NT2/D1 (cell line): ENCODE data around the gene KIZ.

Source experiments
- DNase-seq: peaks from one replicate; pipeline ENCODE4 v3.0.0-alpha.2; 2011; ENCODE audit warnings: low read depth, low spot score
- H3K27me3 ChIP-seq: 2 replicates; pipeline ENCODE4 v1.6.0; 2011; ENCODE audit warnings: mild to moderate bottlenecking; ENCODE audit not compliant: insufficient read length, insufficient read depth
- H3K36me3 ChIP-seq: 2 replicates; pipeline ENCODE4 v1.6.1; 2011; ENCODE audit warnings: mild to moderate bottlenecking, low read length, mixed read lengths; ENCODE audit not compliant: insufficient read depth, insufficient read length
- H3K4me1 ChIP-seq: 2 replicates; pipeline ENCODE4 v1.5.1; 2011; ENCODE audit not compliant: insufficient read depth, insufficient read length
- H3K4me3 ChIP-seq: 2 replicates; pipeline ENCODE4 v1.5.1; 2011; ENCODE audit warnings: low read depth; ENCODE audit not compliant: insufficient read length
- H3K9ac ChIP-seq: 2 replicates; pipeline ENCODE4 v1.6.0; 2011; ENCODE audit warnings: low read depth; ENCODE audit not compliant: insufficient read length
- H3K9me3 ChIP-seq: 2 replicates; pipeline ENCODE4 v1.5.1; 2011; ENCODE audit warnings: mild to moderate bottlenecking, low read length; ENCODE audit not compliant: insufficient read depth
- SUZ12 ChIP-seq: IDR thresholded peaks from 2 replicates; pipeline ENCODE4 v1.6.1; 2011; ENCODE audit not compliant: insufficient read length, insufficient read depth; ENCODE audit errors: extremely low read depth
- YY1 ChIP-seq: IDR thresholded peaks from 2 replicates; pipeline ENCODE4 v1.6.1; 2011; ENCODE audit not compliant: insufficient read length, insufficient read depth
- ZNF274 ChIP-seq: IDR thresholded peaks from 2 replicates; pipeline ENCODE4 v1.6.1; 2011; ENCODE audit warnings: mild to moderate bottlenecking, low read depth, low read length

Gene KIZ

GRCh38 chr20:21117521-21117920 lies 8.4 kb upstream of the KIZ start:
- DNase-seq: no peak
- Histone ChIP-seq H3K4me1 (no peaks in the 10 kb centered on the region), H3K9me3 (no peaks in the 10 kb centered on the region), H3K4me3 (no peak overlapping the region), H3K27me3 (no peaks in the 10 kb centered on the region), H3K9ac (no peak overlapping the region), H3K36me3 (no peaks in the 10 kb centered on the region)
- no peak for TF ChIP-seq SUZ12
- TF ChIP-seq YY1: no peak
- no peak for TF ChIP-seq ZNF274

DNA sequence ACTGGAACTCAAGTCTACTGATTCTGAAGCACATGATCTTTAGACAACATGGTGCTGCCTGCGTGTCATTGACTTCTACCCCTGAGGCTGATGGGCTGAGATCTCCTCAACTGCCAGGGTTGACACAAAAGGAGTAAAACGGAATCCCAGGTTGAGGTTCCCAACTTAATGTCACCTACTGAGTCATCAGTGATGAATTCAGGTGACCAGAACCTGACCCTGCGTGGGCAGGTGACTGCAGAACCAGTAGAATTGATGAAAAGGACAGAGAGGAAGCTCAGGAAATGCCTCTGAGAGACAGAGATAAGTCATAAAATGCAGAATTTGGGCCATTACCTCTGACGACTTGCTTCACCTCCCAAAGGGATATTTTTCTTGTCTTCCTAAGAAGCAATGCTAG lies 7.7 kb upstream of the KIZ start:
- Histone ChIP-seq H3K4me3 (no peak overlapping the region), H3K9me3 (no peaks in the 10 kb centered on the region), H3K27me3 (no peaks in the 10 kb centered on the region), H3K36me3 (no peaks in the 10 kb centered on the region), H3K4me1 (no peaks in the 10 kb centered on the region), H3K9ac (no peak overlapping the region)
- TF ChIP-seq ZNF274 (no peak), SUZ12 (no peak)
- no peak for DNase-seq

GRCh38 chr20:21118782-21119181 lies 7.1 kb upstream of the KIZ start:
- Histone ChIP-seq H3K27me3 (no peaks in the 10 kb centered on the region), H3K36me3 (no peaks in the 10 kb centered on the region), H3K9me3 (no peaks in the 10 kb centered on the region), H3K4me3 (no peak overlapping the region), H3K9ac (no peak overlapping the region), H3K4me1 (no peaks in the 10 kb centered on the region)
- DNase-seq: no peak
- TF ChIP-seq SUZ12 (no peak), ZNF274 (no peak), YY1 (no peak)

DNA sequence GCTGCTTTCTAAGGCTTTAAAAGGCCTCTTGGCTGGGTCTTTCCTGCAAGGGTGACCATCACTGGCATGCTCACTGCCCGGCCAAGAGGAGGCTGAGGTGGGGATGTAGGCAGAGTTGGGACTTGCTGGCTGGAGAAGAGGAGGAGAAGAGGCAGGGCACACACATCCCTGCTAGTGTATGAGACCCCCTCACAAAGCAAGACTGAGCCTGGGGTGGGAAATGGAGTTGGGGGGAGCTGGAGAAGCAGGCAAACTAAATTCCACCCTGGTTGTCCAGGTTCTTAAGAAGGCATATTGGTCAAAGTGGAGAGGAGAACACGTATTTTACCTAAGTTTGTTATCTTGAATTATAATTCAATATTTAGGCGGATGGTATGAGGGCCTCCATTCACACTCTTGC lies 1.7 kb upstream of the KIZ start:
- no peaks in the 10 kb centered on the region for H3K27me3 ChIP-seq
- no peaks in the 10 kb centered on the region for H3K9me3 ChIP-seq
- no peak overlapping the region for H3K9ac ChIP-seq
- no peaks in the 10 kb centered on the region for H3K4me1 ChIP-seq
- TF ChIP-seq YY1: no peak
- TF ChIP-seq SUZ12: no peak
- TF ChIP-seq ZNF274: no peak
- no peak overlapping the region for H3K4me3 ChIP-seq
- no peak for DNase-seq
- no peaks in the 10 kb centered on the region for H3K36me3 ChIP-seq

DNA sequence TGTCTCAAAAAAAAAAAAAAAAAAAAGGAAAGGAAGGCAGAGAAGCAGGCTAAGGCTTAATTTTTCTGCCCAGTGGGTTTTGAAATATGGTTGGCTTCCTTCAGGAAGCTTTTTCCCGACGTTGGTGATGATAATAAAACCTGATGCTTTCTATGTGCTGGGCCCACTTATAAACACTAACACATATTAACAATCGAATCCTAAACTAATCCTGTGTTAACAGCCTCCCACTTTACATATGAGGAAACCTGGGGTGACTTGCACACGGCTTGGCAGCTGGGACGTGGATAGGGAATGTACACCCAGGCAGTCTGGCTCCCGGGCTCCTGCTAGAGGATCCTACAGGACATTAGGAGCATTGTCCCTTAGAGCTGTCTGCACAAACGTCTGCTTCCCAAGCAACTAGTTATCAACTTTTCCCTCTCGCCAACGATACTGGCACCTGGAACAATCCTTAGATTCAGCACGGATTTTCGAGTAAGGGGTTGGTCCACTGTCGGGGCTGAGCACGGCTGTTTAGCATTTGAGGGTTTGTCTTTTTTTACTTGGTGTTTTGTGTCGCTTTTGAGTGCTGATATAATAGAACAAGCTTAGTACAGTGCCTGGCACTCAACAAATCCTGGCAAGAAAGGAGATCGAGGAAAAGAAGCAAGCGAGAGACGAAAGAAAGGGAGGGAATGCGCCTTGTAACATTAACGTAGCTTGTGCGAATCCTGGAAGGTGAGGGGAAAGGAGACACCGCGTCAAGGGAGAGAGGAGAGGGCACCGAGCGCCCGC lies 622 bp upstream of the KIZ start:
- Histone ChIP-seq H3K36me3 (no peaks in the 10 kb centered on the region), H3K4me1 (no peaks in the 10 kb centered on the region), H3K27me3 (no peaks in the 10 kb centered on the region), H3K9ac (peak overlapping the region; percentile 66), H3K4me3 (peak overlapping the region; percentile 37), H3K9me3 (no peaks in the 10 kb centered on the region)
- TF ChIP-seq ZNF274: no peak
- no peak for TF ChIP-seq SUZ12
- no peak for TF ChIP-seq YY1
- no peak for DNase-seq

DNA sequence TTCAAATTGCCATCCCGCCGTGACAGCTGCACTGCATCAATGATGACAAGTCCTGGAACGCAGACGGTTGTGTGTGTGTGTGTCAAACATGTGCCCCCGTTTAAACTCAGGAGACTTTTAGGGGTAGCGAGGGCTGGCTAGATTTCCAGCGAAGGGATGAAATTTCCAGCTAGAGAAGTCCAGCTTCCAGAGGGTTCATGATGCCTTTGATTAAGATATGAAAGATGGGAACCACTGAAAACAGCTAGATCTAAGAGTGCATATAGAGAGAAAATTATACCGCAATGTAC lies 644 bp downstream of the KIZ start:
- H3K27me3 ChIP-seq: no peaks in the 10 kb centered on the region
- H3K4me1 ChIP-seq: no peaks in the 10 kb centered on the region
- TF ChIP-seq ZNF274 (no peak), YY1 (no peak), SUZ12 (no peak)
- no peak for DNase-seq
- H3K36me3 ChIP-seq: no peaks in the 10 kb centered on the region
- peak overlapping the region; percentile 70 for H3K9ac ChIP-seq
- H3K9me3 ChIP-seq: no peaks in the 10 kb centered on the region
- peak overlapping the region; percentile 71 for H3K4me3 ChIP-seq

DNA sequence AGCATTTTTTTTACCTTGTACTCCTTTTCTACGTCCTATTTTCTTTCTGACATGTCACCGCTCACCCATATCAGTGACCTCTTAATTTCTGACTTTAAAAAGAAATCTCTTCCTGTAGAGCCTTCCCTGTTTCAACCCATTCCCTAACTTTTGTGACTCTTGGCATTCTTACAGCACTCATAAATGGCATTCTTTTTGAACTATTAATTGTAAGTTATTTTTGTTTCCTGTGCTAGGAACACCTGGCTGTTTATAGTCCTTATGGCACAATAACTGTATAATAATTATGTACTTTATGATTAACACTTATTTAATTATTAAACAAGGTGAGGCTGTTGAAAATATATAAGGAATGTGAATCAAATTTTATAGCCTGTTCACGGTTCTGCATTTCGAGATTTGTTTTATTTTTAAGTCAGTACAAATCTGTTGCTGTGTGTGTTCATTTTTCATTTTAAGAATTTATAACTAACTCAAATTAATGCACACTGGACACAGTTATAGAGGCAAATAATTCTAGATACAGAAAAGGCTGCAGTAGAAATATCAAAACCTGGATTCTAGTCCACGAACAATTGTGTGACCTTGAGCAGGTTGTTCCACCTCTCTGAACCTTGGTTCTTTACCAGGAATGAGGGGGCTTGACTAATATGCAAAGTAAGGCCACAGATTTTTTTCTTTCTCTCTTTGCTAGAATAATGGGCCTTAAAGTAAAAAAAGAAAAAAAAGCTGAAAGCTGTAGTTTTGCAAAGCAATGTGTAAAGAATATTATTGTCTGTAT lies 1.5 kb downstream of the KIZ start:
- Histone ChIP-seq H3K4me1 (no peaks in the 10 kb centered on the region), H3K9ac (no peak overlapping the region), H3K9me3 (no peaks in the 10 kb centered on the region), H3K4me3 (no peak overlapping the region), H3K27me3 (no peaks in the 10 kb centered on the region), H3K36me3 (no peaks in the 10 kb centered on the region)
- no peak for DNase-seq
- TF ChIP-seq ZNF274: no peak
- no peak for TF ChIP-seq YY1
- no peak for TF ChIP-seq SUZ12
